CD1c-positive myeloid dendritic cell (primary cell): ENCODE measurements around the gene TM6SF1.
"Not testable (repeated sequence)": the region's sequence is repeated elsewhere in the genome, so short reads cannot be mapped to it uniquely, and the experiment has no call there.

Experiments used
- DNase-seq: peaks from one replicate; pipeline ENCODE4 v3.0.0-alpha.2; 2016; ENCODE audit errors: extremely low spot score

The TM6SF1 gene

DNA sequence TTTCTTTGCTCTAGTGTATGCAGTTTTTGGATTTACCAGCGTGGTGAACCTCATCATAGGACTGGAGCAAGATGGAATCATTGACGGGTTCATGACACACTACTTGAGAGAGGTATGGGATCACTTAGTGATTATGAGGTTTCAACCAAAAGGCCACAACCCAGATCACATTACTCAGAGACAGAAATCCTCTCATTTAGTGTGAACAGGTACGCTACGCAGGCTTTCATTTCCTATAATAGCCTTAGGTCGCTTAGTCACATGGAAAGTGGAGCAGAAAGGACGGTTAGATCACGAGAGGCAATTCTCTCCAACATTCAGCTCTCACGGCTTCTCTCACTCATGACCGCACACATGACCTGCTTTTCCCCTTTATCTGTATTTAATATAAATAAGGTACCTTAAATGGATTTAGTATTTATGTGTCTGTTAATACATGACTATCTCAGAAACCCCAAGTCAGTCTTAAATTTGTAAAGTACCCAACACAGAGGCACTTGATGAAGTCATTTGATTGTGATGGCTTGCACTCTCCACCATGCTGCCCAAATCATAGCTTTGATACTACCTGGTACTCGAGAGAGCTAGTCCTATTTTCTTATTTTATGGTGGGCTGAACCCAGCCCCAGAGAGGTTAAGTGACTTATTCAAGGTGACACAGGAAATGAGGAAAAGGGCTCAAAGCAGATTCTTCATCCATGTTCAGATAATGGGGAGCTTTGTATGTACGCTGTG lies 8.6 kb downstream of the TM6SF1 start:
- DNase-seq = no peak

GRCh38 chr15:83118291-83118827 lies 10.9 kb downstream of the TM6SF1 start:
- DNase-seq = no peak

GRCh38 chr15:83118968-83119367 lies 11.5 kb downstream of the TM6SF1 start:
- DNase-seq = no peak

- DNase-seq = no peak
Measured at GRCh38 chr15:83119968-83120581, 12.6 kb downstream of the TM6SF1 start.

DNA sequence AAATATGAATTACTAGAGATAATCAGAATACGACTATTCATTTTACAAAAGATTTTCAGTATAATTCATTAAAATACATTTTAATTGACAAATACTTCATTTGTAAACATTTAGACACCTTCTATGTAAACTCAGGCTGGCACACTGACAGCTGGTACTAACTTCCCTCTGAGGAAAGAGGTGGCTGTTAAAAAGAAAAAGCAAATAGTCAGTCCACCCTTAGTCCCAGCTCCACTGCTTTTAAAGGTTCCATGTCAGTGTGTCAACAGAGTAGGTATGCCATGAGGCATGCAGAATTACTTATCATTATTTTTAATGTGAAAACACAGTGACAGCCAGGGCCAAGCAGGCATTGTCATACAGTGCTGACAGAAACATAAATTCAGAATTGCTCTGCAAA lies 16.1 kb downstream of the TM6SF1 start:
- DNase-seq = no peak

DNA sequence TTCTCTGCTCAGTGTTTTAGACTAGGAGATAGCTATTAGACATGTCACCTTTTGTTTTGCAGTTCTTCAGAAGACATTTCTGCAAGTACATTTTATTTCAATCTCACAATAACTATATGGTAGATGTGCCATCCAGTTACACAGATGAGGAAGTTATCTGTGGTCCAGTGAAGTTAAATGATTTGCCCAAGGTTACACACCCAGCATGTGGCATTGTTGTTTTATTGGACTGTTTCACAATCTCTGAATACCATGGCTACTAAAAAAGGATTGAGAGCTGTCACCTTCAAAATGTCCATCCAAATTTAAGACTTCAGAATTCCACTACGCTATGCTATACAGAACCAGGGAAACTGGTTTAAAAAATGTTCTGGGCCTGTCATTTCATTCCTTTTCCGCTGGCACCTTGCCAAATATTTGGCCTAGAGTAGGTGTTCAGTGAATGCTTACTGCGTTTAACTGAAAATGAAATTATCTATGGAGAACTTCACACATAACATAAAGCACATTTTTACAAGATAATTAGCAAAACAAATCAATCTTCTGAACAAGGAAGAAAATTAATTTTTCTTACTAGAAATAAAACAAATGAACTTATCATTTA lies 20.2 kb downstream of the TM6SF1 start:
- no peak for DNase-seq

DNA sequence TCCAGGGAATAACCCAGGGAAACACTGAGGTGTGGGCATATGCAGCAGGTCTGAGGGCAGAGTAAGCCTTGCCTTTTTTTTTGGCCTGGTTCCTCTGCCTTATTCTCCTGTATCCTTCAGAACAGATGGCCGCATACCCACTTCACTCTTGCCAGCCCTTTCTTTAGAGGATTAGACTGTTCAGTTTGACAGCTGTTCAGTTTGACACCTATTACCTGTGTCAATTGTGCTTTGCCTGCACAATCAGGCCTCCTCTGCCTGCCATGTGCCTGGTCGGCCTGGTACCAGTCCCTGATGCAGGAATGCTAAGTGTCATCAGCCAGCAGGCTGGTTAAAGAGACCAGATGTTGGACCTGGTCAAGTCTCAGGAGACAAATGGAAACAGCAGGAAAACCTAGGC lies 22.3 kb downstream of the TM6SF1 start:
- no peak for DNase-seq

GRCh38 chr15:83132861-83133523 lies 25.5 kb downstream of the TM6SF1 start:
- no peak for DNase-seq

DNA sequence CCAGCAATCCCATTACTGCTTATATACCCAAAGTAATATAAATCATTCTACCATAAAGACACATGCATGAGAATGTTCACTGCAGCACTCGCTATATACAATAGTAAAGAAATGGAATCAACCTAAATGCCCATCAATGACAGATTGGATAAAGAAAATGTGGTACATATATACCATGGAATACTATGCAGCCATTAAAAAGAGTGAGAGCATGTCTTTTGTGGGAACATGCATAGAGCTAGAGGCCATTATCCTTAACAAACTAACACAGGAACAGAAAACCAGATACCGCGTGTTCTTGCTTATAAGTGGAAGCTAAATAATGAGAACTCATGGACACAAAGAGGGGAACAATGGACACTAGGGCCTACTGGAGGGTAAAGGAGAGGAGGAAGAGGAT lies 34.7 kb downstream of the TM6SF1 start:
- not testable (repeated sequence) for DNase-seq

- DNase-seq = no peak
Measured at GRCh38 chr15:83144771-83145170, 37.3 kb downstream of the TM6SF1 start.

- no peak for DNase-seq
Measured at GRCh38 chr15:83153288-83153687, 45.8 kb downstream of the TM6SF1 start.

DNA sequence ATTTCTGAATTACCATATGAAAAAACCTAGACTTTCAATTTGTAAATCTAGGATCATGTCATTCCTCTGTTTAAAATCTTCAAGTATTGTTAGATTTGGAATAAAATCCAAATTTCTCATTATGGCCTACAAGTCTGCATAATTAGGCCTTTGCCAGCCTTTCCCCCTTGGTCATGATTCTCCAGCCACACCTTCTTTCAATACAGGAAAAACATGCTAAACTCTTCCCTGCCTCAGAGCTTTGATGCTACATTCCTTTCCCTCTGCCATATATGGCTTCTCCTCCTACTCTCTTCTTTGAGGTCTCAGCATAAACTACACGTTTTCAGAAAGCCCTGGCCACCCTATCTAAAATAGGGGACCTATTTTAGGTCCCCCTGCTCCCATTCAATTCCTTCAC lies 48.5 kb downstream of the TM6SF1 start:
- DNase-seq = no peak

GRCh38 chr15:83158393-83158792 lies 50.9 kb downstream of the TM6SF1 start:
- DNase-seq = no peak

DNA sequence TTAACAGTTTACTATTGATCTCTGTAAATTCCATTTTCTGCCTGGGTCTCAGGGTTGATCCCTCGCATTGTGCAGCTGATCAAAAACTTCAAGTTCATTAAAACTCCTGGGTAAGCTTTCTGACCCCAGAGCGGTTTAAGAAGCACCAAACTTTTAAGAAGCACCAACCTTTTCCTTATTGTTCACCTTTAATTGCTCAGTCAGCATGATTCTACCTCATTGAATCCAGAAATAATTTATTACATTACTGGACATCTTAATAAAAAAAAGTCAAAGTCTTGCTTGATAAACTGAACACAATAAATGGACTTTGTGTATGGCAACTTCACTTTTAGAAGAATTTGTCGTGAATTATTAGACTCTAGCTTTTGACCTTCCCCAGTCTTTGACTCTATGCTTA lies 53.3 kb downstream of the TM6SF1 start:
- DNase-seq = no peak

GRCh38 chr15:83163032-83163431 lies 55.6 kb downstream of the TM6SF1 start:
- DNase-seq = no peak

GRCh38 chr15:83164111-83164770 lies 56.8 kb downstream of the TM6SF1 start:
- no peak for DNase-seq

DNA sequence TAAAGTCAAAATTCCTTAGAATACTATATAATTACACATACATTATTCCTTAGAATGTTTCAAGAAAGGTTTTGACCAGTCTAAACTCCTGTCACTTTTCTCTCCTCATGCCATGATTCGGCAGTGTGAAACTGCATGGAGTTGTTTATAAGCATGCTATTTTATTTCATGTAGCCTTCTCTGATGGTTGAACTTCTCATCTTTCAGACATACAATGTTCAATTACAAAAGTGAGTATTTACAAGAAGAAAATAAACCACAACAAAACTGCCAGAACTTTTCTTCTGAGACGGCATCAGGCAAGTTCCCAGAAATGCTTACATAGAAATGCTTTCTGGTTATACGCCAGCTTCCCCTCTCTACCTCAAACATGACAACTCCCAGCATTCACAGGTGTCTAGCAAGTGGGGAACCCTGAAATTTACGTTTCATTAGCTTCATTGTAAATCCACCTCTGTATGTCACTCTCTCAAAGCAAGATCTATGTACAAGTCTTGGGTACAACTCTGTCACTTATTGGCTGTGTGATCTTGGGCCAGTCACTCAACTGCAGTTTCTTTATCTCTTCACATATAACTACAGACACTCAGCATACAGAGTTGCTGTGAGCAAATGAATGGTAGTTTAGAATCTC lies 57.4 kb downstream of the TM6SF1 start:
- no peak for DNase-seq

DNA sequence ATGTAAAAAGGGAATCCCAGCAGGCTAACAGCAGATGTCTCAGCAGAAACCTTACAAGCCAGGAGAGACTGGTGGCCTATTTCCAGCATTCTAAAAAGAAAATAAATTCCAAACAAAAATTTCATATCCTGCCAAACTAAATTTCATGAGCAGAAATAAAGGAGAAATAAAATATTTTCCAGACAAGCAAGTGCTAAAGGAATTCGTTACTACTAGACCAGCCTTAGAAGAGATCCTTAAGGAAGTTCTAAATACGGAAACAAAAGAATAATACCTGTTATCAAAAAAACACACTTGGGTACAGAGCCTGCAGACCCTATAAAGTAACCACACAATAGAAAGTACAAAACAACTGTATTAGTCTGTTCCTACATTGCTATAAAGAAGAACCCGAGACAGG lies 58.8 kb downstream of the TM6SF1 start:
- no peak for DNase-seq

DNA sequence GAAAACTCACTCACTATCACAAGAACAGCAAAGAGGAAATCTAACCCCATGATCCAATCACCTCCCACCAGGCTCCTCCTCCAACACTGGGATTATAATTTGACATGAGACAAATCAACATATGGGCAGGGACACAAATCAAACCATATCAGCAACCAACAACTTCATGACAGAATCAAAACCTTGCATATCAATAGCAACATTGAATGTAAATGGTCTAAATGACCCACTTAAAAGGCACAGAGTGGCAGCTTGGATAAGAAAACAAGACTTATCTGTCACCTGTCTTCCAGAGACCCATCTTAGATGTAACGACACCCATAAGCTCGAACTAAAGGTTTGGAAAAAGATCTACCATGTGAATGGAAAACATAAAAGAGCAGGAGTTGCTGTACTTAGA lies 59.4 kb downstream of the TM6SF1 start:
- no peak for DNase-seq

DNA sequence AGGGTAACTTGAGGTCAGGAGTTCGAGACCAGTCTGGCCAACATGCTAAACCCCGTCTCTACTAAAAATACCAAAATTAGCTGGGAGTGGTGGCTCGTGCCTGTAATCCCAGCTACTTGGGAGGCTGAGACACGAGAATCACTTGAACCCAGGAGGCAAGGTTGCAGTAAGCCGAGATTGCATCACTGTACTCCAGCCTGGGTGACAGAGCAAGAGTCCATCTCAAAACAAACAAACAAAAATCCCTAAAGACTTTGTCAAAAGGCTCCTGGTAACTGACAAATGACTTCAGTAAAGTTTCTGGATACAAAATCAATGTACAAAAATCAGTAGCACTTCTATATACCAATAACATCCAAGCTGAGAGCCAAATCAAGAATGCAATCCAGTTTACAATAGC lies 62.1 kb downstream of the TM6SF1 start:
- DNase-seq = not testable (repeated sequence)

DNA sequence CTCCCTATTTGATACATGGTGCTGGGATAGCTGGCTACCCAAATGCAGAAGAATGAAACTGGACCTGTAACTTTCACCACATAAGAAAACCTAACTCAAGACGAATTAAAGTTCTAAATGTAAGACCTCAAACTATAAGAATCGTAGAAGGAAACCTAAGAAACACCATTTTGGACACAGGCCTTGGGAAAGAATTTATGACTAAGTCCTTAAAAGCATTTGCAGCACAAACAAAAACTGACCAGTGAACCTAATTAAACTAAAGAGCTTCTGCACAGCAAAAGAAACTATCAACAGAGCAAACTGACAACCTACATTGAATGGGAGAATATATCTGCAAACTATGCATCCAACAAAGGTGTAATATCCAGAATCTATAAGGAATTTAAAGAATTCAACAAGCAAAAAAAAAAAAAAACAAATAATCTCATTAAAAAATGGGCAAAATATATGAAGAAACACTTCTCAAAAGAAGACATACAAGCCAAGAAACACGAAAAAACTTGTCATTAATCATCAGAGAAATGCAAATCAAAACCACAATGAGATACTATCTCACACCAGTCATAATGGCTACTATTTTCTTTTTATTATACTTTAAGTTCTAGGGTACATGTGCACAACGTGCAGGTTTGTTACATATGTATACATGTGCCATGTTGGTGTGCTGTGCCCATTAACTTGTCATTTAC lies 63.2 kb downstream of the TM6SF1 start:
- no peak for DNase-seq
